HepG2 (cell line): ENCODE measurements around the gene MYO5A. TPM values are rescaled to one million over a fixed set of nuclear protein-coding genes. Genes with fewer than 3 reads are reported as not detected.
A peak's percentile ranks its signal among the peaks of the same experiment; 100 is the strongest.

ENCODE experiments used
- ATAC-seq: fragments of 200-7000 bp; cut with Tn5 transposase; 3 replicates; pipeline ENCODE4 v1.9.1; 2020; ENCODE audit warnings: mild to moderate bottlenecking, moderate library complexity
- BruUV-seq: library from RNA; stranded (reverse); fragments of 400-500 nt; replicated peaks from 2 replicates; lab custom pipeline; 2021; lab: Mats Ljungman, UMichigan
- CTCF ChIA-PET: fragments of 300-600 bp; formaldehyde crosslinking; extraction: SDS; loops from one replicate; lab custom pipeline; 2021; ENCODE audit warnings: low total read pairs, inconsistent platforms, low intra/inter-chr PET ratio; lab: Yijun Ruan, JAX
- POLR2A ChIA-PET: fragments of 350-600 bp; sonication (Branson Sonifier 250); formaldehyde crosslinking; loops from one replicate; lab custom pipeline; 2020; ENCODE audit warnings: antibody characterized with exemption, inconsistent platforms; lab: Yijun Ruan, JAX
- DNase-seq: peaks from one replicate; pipeline ENCODE4 v3.0.0-alpha.2; 2015; ENCODE audit warnings: low spot score
- FAIRE-seq: peaks from 3 replicates; lab custom pipeline; 2011; peaks lifted over from hg19 to GRCh38; lab: Jason Lieb, UNC
- H2AFZ ChIP-seq: one replicate; pipeline ENCODE4 v1.6.1; 2011; ENCODE audit warnings: low read length, inconsistent platforms
- H3K27ac ChIP-seq: fragments of 300-600 bp; 3 replicates; pipeline ENCODE4 v1.8.0; 2011; ENCODE audit warnings: mixed run types, mild to moderate bottlenecking, mixed read lengths, low read length, inconsistent platforms; ENCODE audit not compliant: insufficient read depth; ENCODE audit errors: extremely low read length
- H3K27me3 ChIP-seq, 2 experiments: fragments of 200-600 bp in 1 of 2; 2 replicates in 1 of 2; 3 replicates in 1 of 2; pipeline versions ENCODE4 v1.6.0 to v1.8.0; 2011; ENCODE audit warnings: low read length in 2 of 2, mild to moderate bottlenecking in 2 of 2, moderate library complexity in 2 of 2, inconsistent platforms in 1 of 2; ENCODE audit not compliant: insufficient read depth in 2 of 2, control insufficient read depth in 1 of 2
- H3K36me3 ChIP-seq, 2 experiments: fragments of 200-600 bp in 1 of 2; replicated peaks in 1 of 2; 2 replicates in 1 of 2; 3 replicates in 1 of 2; pipeline versions ENCODE4 v1.5.1 to v1.8.0; 2011; ENCODE audit warnings: low read length in 2 of 2, inconsistent platforms in 1 of 2; ENCODE audit not compliant: insufficient read depth in 2 of 2, control insufficient read depth in 1 of 2
- H3K4me1 ChIP-seq: 2 replicates; pipeline ENCODE4 v1.5.1; 2012; ENCODE audit warnings: low read length, inconsistent platforms; ENCODE audit not compliant: insufficient read depth
- H3K4me2 ChIP-seq: 2 replicates; pipeline ENCODE4 v1.6.0; 2011; ENCODE audit warnings: low read depth, low read length, inconsistent platforms
- H3K4me3 ChIP-seq, 3 experiments: fragments of 200-600 bp in 1 of 3; sonication (generic), shearing (Covaris generic) in 1 of 3; replicated peaks in 1 of 3; 2 replicates each; pipeline ENCODE4 v1.5.1; 2011 to 2016; ENCODE audit warnings: low read length in 3 of 3, inconsistent platforms in 2 of 3, low read depth in 2 of 3, mild to moderate bottlenecking in 2 of 3, control low read depth in 1 of 3, mixed read lengths in 1 of 3; ENCODE audit not compliant: insufficient read depth in 1 of 3
- H3K79me2 ChIP-seq: one replicate; pipeline ENCODE4 v1.6.1; 2011; ENCODE audit warnings: low read length, inconsistent platforms; ENCODE audit not compliant: insufficient read depth
- H3K9ac ChIP-seq: 2 replicates; pipeline ENCODE4 v1.6.0; 2011; ENCODE audit warnings: mild to moderate bottlenecking, low read depth, low read length, inconsistent platforms; ENCODE audit not compliant: insufficient read depth
- H3K9me3 ChIP-seq: 2 replicates; pipeline ENCODE4 v1.5.1; 2012; ENCODE audit warnings: mild to moderate bottlenecking, low read length
- H4K20me1 ChIP-seq: 2 replicates; pipeline ENCODE4 v1.6.0; 2011; ENCODE audit warnings: inconsistent platforms, mild to moderate bottlenecking, low read length, moderate library complexity; ENCODE audit not compliant: insufficient read depth
- BRD4 ChIP-seq: sonication (generic); formaldehyde crosslinking; IDR thresholded peaks from 2 replicates; pipeline ENCODE4 v1.4.0; 2020; ENCODE audit warnings: missing genetic modification reagents
- E2F1 ChIP-seq: sonication (generic); formaldehyde crosslinking; IDR thresholded peaks from 2 replicates; pipeline ENCODE4 v1.5.0; 2020; ENCODE audit warnings: missing genetic modification reagents
- EEA1 ChIP-seq: sonication (generic); formaldehyde crosslinking; IDR thresholded peaks from 2 replicates; pipeline ENCODE4 v1.5.1; 2020; ENCODE audit warnings: mild to moderate bottlenecking, missing genetic modification reagents, borderline replicate concordance
- IRF1 ChIP-seq: sonication (generic); formaldehyde crosslinking; IDR thresholded peaks from 2 replicates; pipeline ENCODE4 v1.4.0; 2020; ENCODE audit warnings: low read depth, mild to moderate bottlenecking, missing genetic modification reagents
- NFYC ChIP-seq: IDR thresholded peaks from 2 replicates; pipeline ENCODE4 v1.6.1; 2016; ENCODE audit warnings: missing genetic modification reagents, missing compliant biosample characterization
- REPIN1 ChIP-seq: sonication (generic); formaldehyde crosslinking; IDR thresholded peaks from 2 replicates; pipeline ENCODE4 v1.8.0; 2022; ENCODE audit warnings: missing genetic modification reagents, low read depth, mild to moderate bottlenecking, borderline replicate concordance
- SAFB2 ChIP-seq: sonication (generic); formaldehyde crosslinking; IDR thresholded peaks from 2 replicates; pipeline ENCODE4 v1.5.1; 2020; ENCODE audit warnings: missing genetic modification reagents, low read depth, mild to moderate bottlenecking, borderline replicate concordance
- SMARCC2 ChIP-seq: fragments of 450-650 bp; IDR thresholded peaks from 2 replicates; pipeline ENCODE4 v1.6.1; 2017; ENCODE audit warnings: antibody characterized with exemption, mild to moderate bottlenecking
- TBP ChIP-seq: sonication (generic); formaldehyde crosslinking; IDR thresholded peaks from 2 replicates; pipeline ENCODE4 v1.5.0; 2020; ENCODE audit warnings: missing genetic modification reagents
- ZFP62 ChIP-seq: sonication (generic); formaldehyde crosslinking; IDR thresholded peaks from 2 replicates; pipeline ENCODE4 v1.4.0; 2020; ENCODE audit warnings: missing genetic modification reagents
- ZFP91 ChIP-seq: sonication (generic); formaldehyde crosslinking; IDR thresholded peaks from 2 replicates; pipeline ENCODE4 v1.9.0; 2022; ENCODE audit warnings: missing genetic modification reagents, mild to moderate bottlenecking, borderline replicate concordance
- ZIK1 ChIP-seq: sonication (generic); formaldehyde crosslinking; IDR thresholded peaks from 2 replicates; pipeline ENCODE4 v1.5.0; 2020; ENCODE audit warnings: mild to moderate bottlenecking, low read depth, missing genetic modification reagents, borderline replicate concordance
- ZNF276 ChIP-seq: sonication (generic); formaldehyde crosslinking; IDR thresholded peaks from 2 replicates; pipeline ENCODE4 v1.4.0; 2020; ENCODE audit warnings: mild to moderate bottlenecking, low read depth, missing genetic modification reagents
- ZNF430 ChIP-seq: sonication (generic); formaldehyde crosslinking; IDR thresholded peaks from 2 replicates; pipeline ENCODE4 v1.9.0; 2021; ENCODE audit warnings: mild to moderate bottlenecking, missing genetic modification reagents
- ZNF788 ChIP-seq: sonication (generic); formaldehyde crosslinking; IDR thresholded peaks from 2 replicates; pipeline ENCODE4 v1.5.0; 2020; ENCODE audit warnings: mild to moderate bottlenecking, missing genetic modification reagents, borderline replicate concordance
- whole genome bisulfite sequencing: methylation state at CpG from one replicate; pipeline ENCODE4 v1.1.6; 2017; ENCODE audit warnings: low lambda C conversion rate; 5-methylcytosine and 5-hydroxymethylcytosine counted together
- in situ Hi-C: cut with HindIII; loops from 2 replicates; pipeline ENCODE4 v1.10.0; 2017; ENCODE audit warnings: low pct_unique_long_range_greater_than_20kb; ENCODE audit not compliant: extremely low pct_ligation_motif_present
- intact Hi-C: fragments of 100-400 bp; cut with micrococcal nuclease; formaldehyde crosslinking; loops from one replicate; pipeline ENCODE4 v1.10.0; 2022; ENCODE audit not compliant: unreplicated experiment
- polyA plus RNA-seq, 8 experiments: library from polyadenylated mRNA; depleted of rRNA in 3 of 8; stranded (reverse) in 7 of 8; unstranded in 1 of 8; fragments of >200 nt; fragmentation: Illumina TruSeq in 4 of 8; extraction: Trizol in 4 of 8; gene quantifications; 2 replicates each; pipeline versions ENCODE4 v1.2.1 to v1.2.3, GENCODE V29; 2011 to 2016; ENCODE audit warnings: low read depth in 4 of 8, missing spikeins in 1 of 8, mixed read lengths in 1 of 8; ENCODE audit not compliant: insufficient read depth in 1 of 8
- total RNA-seq, 5 experiments: library from RNA; depleted of rRNA; stranded (reverse); fragments of >200 nt; fragmentation: Illumina TruSeq; extraction: Trizol; gene quantifications; 2 replicates each; pipeline ENCODE4 v1.2.3, GENCODE V29; 2016; ENCODE audit warnings: low read depth in 1 of 5
- TF ChIP-seq, protein P1 (sequence below): sonication (generic); formaldehyde crosslinking; IDR thresholded peaks from 2 replicates; pipeline ENCODE4 v1.4.0; 2020; ENCODE audit warnings: mild to moderate bottlenecking, missing genetic modification reagents

The MYO5A gene
- total and polyA plus RNA-seq, 2 of the 13 experiments (the other 11 are each of a cell fraction or from before 2014, with no cell fraction given): 2.8 to 4.8 TPM

DNA sequence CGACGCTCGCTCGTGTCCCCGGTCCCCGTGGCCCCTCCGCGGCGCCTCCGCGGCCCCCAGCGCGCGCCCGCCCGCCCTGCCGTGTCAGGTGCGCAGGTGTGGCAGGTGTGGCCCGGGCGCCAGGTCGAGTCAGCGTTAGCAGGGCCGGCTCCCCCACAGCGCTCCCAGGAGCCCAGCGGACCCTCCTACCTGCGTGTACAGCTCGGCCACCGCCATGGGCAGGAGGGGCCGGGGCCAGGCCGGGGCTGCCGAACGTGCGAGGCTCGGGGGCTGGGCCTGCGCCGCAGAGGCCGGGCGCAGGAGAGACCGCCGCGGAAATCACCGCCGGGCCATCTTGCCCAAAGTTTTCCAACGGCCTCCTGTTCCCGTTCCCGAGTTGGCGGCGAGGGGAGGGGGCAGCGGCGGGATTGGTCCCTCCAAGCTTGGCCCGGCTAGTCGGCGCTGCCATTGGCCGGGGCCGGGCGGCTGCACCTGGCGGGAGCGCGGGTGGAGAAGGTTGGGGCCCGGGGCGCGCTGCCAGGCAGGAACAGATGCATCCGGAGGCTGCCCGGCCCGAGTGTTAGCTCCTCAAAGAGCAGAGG is 233.2 kb downstream of the MYO5A start, which contains the start of gene MYO5C (continued):
- 0 out of 2 replicates have a peak, but pooled peaks have one; percentile 57 for TF ChIP-seq SAFB2 (CRISPR knock-in tag)
- no peak for TF ChIP-seq IRF1 (CRISPR knock-in tag)
- TF ChIP-seq REPIN1 (CRISPR knock-in tag): peak; percentile 56; the same call in 1 of the 2 replicates
- peak; percentile 94 for TF ChIP-seq E2F1 (CRISPR knock-in tag)
- peak; percentile 87 for TF ChIP-seq NFYC (CRISPR knock-in tag)
- TF ChIP-seq SMARCC2: no peak
- no peak for TF ChIP-seq ZFP62 (CRISPR knock-in tag)
- 0 out of 2 replicates have a peak, but pooled peaks have one; percentile 54 for TF ChIP-seq BRD4

DNA sequence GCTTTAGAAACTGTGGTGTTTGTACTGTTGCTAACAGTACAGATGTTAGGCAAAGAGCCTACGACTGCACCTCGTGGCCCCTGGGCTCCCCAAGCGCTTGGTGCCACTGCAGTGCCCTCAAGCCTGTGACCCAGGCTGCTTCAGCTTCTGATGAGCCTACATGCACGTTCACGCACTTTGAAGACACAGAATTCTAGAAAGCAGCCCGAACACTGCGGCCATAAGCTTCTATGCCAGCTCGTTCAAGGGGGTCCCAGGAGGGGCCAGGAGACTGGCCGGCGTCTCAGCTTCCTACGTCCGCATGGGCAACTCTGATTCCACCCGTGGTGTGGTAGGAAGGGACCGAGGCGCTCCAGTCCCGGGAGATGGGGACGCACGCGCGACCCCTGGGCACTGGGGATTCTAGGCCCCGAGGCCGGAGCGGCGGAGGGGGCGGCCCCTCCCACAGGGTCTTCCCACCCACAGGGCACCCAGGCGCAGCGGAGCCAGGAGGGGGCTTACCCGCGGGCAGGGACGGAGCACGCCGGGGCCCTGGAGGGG is 233.7 kb downstream of the MYO5A start:
- in situ Hi-C loops (no loop called here), intact Hi-C loops (loop anchor here (2.0 kb wide), 1 partner anchor 38 kb away; no protein-coding TSS in a partner anchor)
- H3K27me3 ChIP-seq: no peaks in the 10 kb centered on the region
- H4K20me1 ChIP-seq: no peaks in the 10 kb centered on the region
- ATAC-seq (peak; percentile 71), DNase-seq (peak; percentile 47), FAIRE-seq (peak; percentile 60)
- ChIA-PET POLR2A (interaction anchor here (1.0 to 1.9 kb wide), 2 partner anchors 14 to 46 kb away, joined by 4 to 7 read pairs; no protein-coding TSS in a partner anchor), CTCF (no interaction called here)
- H2AFZ ChIP-seq: no peak overlapping the region
- H3K27ac ChIP-seq: peak overlapping the region; percentile 70
- H3K79me2 ChIP-seq: peaks cover 37% of the 10 kb centered on the region
- H3K4me3 ChIP-seq: peak overlapping the region; percentile 68 to 87 (median 71)
- H3K4me2 ChIP-seq: peak overlapping the region; percentile 85
- H3K4me1 ChIP-seq: peaks cover 51% of the 10 kb centered on the region
- no TSS peak for BruUV-seq
- no peaks in the 10 kb centered on the region for H3K9me3 ChIP-seq
- H3K9ac ChIP-seq: peak overlapping the region; percentile 81
- peaks cover 0 to 7% of the 10 kb centered on the region in 2 experiments; a peak in 1 of 5 replicates for H3K36me3 ChIP-seq
- 2% methylated on average over 7 of the region's 32 CpGs for WGBS
- no peak; the same call in 1 of the 2 replicates for TF ChIP-seq ZFP91 (CRISPR knock-in tag)
- no peak for TF ChIP-seq ZIK1 (CRISPR knock-in tag)
- TF ChIP-seq, protein P1, sequence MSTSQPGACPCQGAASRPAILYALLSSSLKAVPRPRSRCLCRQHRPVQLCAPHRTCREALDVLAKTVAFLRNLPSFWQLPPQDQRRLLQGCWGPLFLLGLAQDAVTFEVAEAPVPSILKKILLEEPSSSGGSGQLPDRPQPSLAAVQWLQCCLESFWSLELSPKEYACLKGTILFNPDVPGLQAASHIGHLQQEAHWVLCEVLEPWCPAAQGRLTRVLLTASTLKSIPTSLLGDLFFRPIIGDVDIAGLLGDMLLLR (CRISPR knock-in tag): no peak
- TF ChIP-seq ZNF430 (CRISPR knock-in tag): no peak
- TF ChIP-seq EEA1 (CRISPR knock-in tag): no peak
- no peak for TF ChIP-seq TBP (CRISPR knock-in tag)
- no peak for TF ChIP-seq ZNF276
- no peak for TF ChIP-seq ZNF788
